Activated T-cell treated with anti-CD3 and anti-CD28 coated beads, Interleukin-2, amount 50 U/mL, for 24 hours (primary cell): Measurements from ENCODE around the gene L3MBTL2.

Source experiments
- DNase-seq: peaks from one replicate; pipeline ENCODE4 v3.0.0-alpha.2; 2020
- H3K27ac Mint-ChIP-seq: 2 replicates; pipeline ENCODE4 v1.8.0; 2020; ENCODE audit warnings: mild to moderate bottlenecking, mixed read lengths
- H3K27me3 Mint-ChIP-seq: 2 replicates; pipeline ENCODE4 v1.8.0; 2020; ENCODE audit warnings: mixed read lengths
- H3K36me3 Mint-ChIP-seq: 2 replicates; pipeline ENCODE4 v1.8.0; 2020; ENCODE audit warnings: low read depth, mixed read lengths
- H3K4me1 Mint-ChIP-seq: 2 replicates; pipeline ENCODE4 v1.8.0; 2020; ENCODE audit warnings: low read depth, mixed read lengths
- H3K4me3 Mint-ChIP-seq: 2 replicates; pipeline ENCODE4 v1.8.0; 2020; ENCODE audit warnings: mild to moderate bottlenecking, moderate library complexity, mixed read lengths
- H3K9me3 Mint-ChIP-seq: 2 replicates; pipeline ENCODE4 v1.8.0; 2020; ENCODE audit warnings: mixed read lengths

The L3MBTL2 gene

DNA sequence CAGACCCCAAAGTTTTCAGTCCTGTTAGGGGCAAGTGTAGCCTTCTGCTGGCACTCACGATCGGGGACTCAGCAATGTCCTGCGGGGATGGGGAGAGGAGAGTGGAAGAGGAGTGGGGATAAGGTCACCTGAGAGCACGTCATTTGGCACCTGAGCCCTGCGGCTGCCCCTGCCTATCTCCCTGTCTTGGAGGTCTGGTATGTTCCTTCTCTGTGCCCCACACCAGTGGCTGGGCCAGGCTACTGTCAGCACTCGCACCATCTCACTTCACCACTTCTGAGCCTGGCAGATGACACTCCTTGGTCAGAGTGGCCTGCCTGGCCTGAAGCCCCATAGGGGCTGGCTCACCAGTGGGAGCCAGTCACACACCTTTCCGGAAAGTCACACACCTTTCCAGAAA, 55.8 kb downstream of the L3MBTL2 start:
- no peak overlapping the region for H3K4me3 Mint-ChIP-seq
- no peak overlapping the region for H3K27ac Mint-ChIP-seq
- no peaks in the 10 kb centered on the region for H3K9me3 Mint-ChIP-seq
- no peak for DNase-seq
- H3K4me1 Mint-ChIP-seq, result peaks cover 4% of the 10 kb centered on the region
- peaks cover 99% of the 10 kb centered on the region for H3K36me3 Mint-ChIP-seq
- no peaks in the 10 kb centered on the region for H3K27me3 Mint-ChIP-seq

DNA sequence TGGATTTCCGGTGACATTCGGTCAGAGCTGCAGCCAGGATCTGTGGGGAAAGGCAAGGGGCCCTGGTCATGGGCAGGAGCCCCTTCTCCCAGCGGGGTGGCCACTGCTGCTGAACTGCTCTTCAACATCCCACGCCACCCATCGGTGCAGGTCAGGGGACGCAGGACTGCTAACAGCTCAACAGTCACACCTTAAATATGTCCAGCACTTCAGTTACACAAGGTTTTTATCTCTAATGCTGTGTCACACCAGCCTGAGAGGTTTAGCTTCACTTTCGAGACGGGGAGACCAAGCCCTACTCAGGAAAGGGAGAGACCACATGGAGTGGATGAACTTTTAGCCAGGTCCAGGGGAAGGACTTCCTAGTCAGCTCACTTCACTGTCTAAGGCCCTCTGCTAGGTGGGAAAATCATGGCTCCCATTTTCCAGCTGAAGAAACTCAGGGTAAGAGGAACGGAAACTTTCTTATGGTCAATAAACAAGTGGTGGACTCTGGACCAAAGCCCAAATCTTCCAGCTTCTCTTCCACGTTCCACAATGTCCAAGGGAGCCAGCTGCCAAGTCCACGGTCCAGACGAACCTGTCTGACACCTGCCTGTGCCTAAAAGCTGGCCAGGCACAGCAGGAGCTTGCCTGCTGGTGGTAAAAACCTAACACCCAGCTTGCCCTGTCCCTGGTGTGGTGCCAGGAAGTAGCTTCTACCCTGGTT, 56.6 kb downstream of the L3MBTL2 start:
- H3K27ac Mint-ChIP-seq, result peak overlapping the region; percentile 44
- no peaks in the 10 kb centered on the region for H3K9me3 Mint-ChIP-seq
- peaks cover 4% of the 10 kb centered on the region for H3K4me1 Mint-ChIP-seq
- H3K27me3 Mint-ChIP-seq, result no peaks in the 10 kb centered on the region
- peaks cover 99% of the 10 kb centered on the region for H3K36me3 Mint-ChIP-seq
- no peak for DNase-seq
- H3K4me3 Mint-ChIP-seq, result no peak overlapping the region

- Mint-ChIP-seq H3K4me1 (peaks cover 4% of the 10 kb centered on the region), H3K36me3 (peaks cover 98% of the 10 kb centered on the region), H3K27ac (peak overlapping the region; percentile 18), H3K27me3 (no peaks in the 10 kb centered on the region), H3K4me3 (no peak overlapping the region), H3K9me3 (no peaks in the 10 kb centered on the region)
- no peak for DNase-seq
Measured at GRCh38 chr22:41262250-41262765, 57.2 kb downstream of the L3MBTL2 start.

DNA sequence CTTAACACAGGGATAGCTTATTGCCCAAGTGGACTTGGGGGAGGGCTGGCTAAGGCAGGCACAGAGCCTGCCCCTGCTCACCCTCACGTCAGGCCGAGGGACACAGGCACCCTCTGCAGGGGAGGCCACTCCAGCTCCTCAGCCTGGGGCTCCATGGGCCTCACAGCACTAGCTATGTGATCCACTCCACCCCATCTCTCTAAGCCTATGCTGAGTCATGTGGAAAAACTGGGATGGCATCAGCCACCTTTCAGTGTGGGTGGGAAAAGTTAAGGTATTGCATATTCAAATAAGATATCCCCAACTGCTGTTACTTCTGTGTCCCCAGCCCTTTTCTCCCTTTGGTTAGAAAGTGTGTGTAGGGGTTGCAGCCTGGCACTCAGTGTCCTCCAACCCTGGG, 58.6 kb downstream of the L3MBTL2 start:
- H3K27ac Mint-ChIP-seq, result peak overlapping the region; percentile 69
- H3K27me3 Mint-ChIP-seq, result no peaks in the 10 kb centered on the region
- no peak for DNase-seq
- H3K36me3 Mint-ChIP-seq, result peaks cover 98% of the 10 kb centered on the region
- peaks cover 4% of the 10 kb centered on the region for H3K4me1 Mint-ChIP-seq
- no peaks in the 10 kb centered on the region for H3K9me3 Mint-ChIP-seq
- no peak overlapping the region for H3K4me3 Mint-ChIP-seq

- peaks cover 98% of the 10 kb centered on the region for H3K36me3 Mint-ChIP-seq
- no peak overlapping the region for H3K27ac Mint-ChIP-seq
- no peak overlapping the region for H3K4me3 Mint-ChIP-seq
- H3K9me3 Mint-ChIP-seq, result no peaks in the 10 kb centered on the region
- DNase-seq, result no peak
- peaks cover 4% of the 10 kb centered on the region for H3K4me1 Mint-ChIP-seq
- H3K27me3 Mint-ChIP-seq, result no peaks in the 10 kb centered on the region
Measured at GRCh38 chr22:41264408-41264941, 59.4 kb downstream of the L3MBTL2 start.

GRCh38 chr22:41267958-41268357, 62.8 kb downstream of the L3MBTL2 start:
- Mint-ChIP-seq H3K4me1 (peaks cover 4% of the 10 kb centered on the region), H3K36me3 (peaks cover 94% of the 10 kb centered on the region), H3K4me3 (no peak overlapping the region), H3K27me3 (no peaks in the 10 kb centered on the region), H3K27ac (no peak overlapping the region), H3K9me3 (no peaks in the 10 kb centered on the region)
- no peak for DNase-seq

DNA sequence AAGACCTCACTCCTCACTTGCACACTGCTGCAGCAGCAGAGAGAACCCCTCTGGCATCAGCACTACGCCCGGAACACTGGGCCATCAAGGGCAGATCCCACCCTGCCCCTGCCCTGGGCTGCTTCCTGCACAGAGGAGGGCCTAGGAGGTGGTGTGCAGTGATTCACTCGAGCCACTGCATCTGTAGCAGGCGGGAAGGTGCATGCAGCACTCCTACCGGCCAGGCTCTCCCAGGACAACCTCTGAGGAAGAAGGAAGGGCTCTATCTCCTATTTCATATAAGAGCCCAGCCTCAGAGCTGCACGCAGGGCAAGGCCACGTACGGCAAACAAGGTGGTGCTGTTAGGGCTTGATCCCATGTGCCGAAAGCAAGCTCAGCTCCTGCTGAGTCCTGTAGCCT, 66.7 kb downstream of the L3MBTL2 start:
- H3K27ac Mint-ChIP-seq, result no peak overlapping the region
- no peaks in the 10 kb centered on the region for H3K27me3 Mint-ChIP-seq
- DNase-seq, result no peak
- peaks cover 93% of the 10 kb centered on the region for H3K36me3 Mint-ChIP-seq
- H3K4me1 Mint-ChIP-seq, result no peaks in the 10 kb centered on the region
- no peaks in the 10 kb centered on the region for H3K9me3 Mint-ChIP-seq
- H3K4me3 Mint-ChIP-seq, result no peak overlapping the region

- no peak overlapping the region for H3K4me3 Mint-ChIP-seq
- no peak for DNase-seq
- no peaks in the 10 kb centered on the region for H3K9me3 Mint-ChIP-seq
- peaks cover 4% of the 10 kb centered on the region for H3K4me1 Mint-ChIP-seq
- H3K27ac Mint-ChIP-seq, result no peak overlapping the region
- peaks cover 93% of the 10 kb centered on the region for H3K36me3 Mint-ChIP-seq
- no peaks in the 10 kb centered on the region for H3K27me3 Mint-ChIP-seq
Measured at GRCh38 chr22:41273128-41273527, 68.0 kb downstream of the L3MBTL2 start.

DNA sequence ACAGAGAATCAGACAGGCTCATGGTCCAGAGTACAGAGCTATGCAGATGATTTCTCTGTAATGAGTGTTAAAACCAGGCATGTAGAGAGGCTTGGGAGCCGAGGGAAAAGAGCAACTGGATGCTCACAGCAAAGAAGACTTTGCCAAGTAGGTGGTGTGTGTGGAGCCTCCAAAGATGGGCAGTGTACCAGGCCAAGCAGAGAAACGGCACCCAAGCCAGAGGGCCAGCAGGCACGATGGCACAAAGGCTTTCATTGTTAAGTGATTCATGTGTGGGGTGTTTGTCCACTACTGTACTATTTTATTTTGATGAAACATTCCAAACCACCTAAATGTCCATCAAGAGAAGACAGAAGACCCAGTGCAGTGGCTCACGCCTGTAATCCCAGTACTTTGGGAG, 69.7 kb downstream of the L3MBTL2 start:
- DNase-seq, result no peak
- H3K4me1 Mint-ChIP-seq, result peaks cover 6% of the 10 kb centered on the region
- no peaks in the 10 kb centered on the region for H3K27me3 Mint-ChIP-seq
- no peak overlapping the region for H3K4me3 Mint-ChIP-seq
- no peaks in the 10 kb centered on the region for H3K9me3 Mint-ChIP-seq
- no peak overlapping the region for H3K27ac Mint-ChIP-seq
- peaks cover 95% of the 10 kb centered on the region for H3K36me3 Mint-ChIP-seq

GRCh38 chr22:41280065-41280464, 75.0 kb downstream of the L3MBTL2 start:
- no peaks in the 10 kb centered on the region for H3K27me3 Mint-ChIP-seq
- H3K9me3 Mint-ChIP-seq, result no peaks in the 10 kb centered on the region
- H3K36me3 Mint-ChIP-seq, result peaks cover 93% of the 10 kb centered on the region
- H3K4me1 Mint-ChIP-seq, result peaks cover 37% of the 10 kb centered on the region
- H3K4me3 Mint-ChIP-seq, result no peak overlapping the region
- peak overlapping the region; percentile 59 for H3K27ac Mint-ChIP-seq
- no peak for DNase-seq

DNA sequence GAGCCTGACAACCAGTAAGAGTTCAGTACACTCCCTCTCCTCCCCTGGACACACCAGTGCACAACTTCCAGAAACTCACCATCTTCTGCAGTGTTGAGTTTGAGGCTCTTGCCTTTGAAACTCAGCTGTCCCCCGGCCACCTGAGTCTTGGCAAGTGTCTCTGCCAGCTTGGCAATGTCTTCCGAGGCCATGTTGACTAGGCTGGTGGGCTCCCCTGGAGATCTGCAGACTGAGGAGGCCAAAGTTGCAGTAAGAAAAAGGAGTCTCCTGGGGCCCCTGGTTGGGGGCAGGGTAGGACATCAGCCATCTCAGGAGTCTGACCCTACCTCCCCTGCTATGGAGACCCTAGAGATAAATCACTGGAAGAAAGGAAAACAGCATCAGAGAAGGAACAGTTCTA, 75.7 kb downstream of the L3MBTL2 start:
- peak overlapping the region; percentile 59 for H3K27ac Mint-ChIP-seq
- H3K4me3 Mint-ChIP-seq, result no peak overlapping the region
- H3K36me3 Mint-ChIP-seq, result peaks cover 92% of the 10 kb centered on the region
- no peaks in the 10 kb centered on the region for H3K27me3 Mint-ChIP-seq
- no peak for DNase-seq
- no peaks in the 10 kb centered on the region for H3K9me3 Mint-ChIP-seq
- peaks cover 40% of the 10 kb centered on the region for H3K4me1 Mint-ChIP-seq
